ENCODE data around the gene LMOD3.
A peak's percentile ranks its signal among the peaks of the same experiment; 100 is the strongest.

The LMOD3 gene

DNA sequence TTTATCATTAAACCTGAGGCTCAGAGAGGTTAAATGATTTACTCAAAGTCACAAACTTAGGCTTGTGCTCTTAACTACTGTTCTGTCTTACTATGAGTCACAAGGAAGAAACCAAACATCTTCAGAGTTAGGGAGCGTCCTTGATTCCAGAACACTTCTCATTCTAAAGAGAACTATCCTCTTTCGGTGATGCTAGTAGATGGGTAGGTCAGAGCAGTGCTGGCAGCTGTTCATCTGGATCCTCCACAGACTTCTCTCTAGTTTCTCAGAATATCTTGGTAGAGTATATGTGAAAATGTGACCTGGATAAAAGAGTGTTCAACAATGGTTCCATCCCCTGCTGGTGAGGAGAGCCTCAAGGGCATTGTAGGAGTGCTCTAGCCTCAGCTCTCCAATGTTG is 34.3 kb downstream of the LMOD3 start:
- DNase-seq = no peak

DNA sequence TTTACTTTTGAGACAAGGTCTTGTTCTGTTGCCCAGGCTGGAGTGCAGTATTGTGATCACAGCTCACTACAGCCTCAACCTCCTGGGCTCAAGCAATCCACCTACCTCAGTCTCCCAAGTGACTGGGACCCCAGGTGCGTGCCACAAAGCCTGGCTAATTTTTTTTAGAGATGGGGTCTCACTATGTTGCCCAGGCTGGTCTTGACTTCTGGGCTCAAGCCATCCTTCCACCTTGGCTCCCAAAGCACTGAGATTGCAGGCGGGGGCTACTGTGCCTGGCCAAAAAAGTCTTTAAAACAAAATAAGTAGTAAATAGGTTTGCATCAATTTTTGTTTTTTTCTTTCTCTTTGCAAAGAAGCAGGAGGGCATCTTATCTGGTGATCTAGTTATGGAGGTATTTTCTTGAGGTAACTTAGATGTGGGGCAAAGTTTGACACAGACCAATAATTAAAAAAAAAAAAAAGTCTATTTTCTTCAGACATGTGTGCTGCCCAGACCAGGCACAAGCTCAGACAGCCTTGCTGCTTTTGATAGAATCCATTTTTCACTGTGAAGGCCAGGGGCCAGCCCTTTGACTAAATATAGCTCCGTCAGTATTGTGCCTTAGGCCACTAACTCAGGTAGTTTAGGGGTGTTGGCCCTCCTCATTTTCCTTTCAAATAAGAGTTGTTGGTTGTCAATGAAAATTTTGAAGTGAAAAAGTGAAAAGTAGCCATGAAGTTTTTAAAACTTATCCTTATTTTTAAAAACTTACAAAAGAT is 35.2 kb downstream of the LMOD3 start:
- DNase-seq = no peak

GRCh38 chr3:69085833-69086722 is 36.3 kb downstream of the LMOD3 start:
- DNase-seq = peak; percentile 72

DNA sequence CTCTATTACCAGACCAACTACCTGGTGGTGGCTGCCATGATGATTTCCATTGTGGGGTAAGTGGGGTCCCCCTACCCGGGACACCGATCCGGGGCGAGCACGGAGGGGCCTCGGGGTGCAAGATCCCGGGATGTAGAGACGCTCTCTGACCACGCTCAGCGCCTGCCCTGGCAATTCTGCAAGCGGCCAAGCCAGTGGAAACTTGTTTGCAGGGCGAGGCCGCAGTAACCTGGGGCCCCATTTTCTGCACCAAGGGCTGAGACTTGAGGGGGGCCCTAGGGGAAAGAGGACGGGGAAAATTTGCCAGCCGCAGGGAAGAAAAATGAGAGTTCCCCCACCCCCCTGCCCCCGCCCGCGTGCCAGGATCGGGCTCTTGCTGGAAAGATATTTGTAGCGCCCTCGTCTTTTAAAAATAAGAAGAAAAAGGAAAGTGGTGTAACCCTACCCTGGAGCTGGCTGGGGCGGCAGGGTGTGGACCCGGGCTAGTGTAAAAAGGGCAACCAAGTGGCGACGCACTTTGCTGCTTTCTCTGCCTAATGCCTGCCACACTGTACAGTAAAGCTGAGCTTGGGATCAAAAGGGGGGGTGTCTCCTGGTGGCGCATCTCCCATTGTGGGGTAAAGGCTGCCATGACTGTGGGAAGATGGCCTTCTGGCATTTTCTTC is 37.1 kb downstream of the LMOD3 start:
- DNase-seq = no peak

- DNase-seq = peak; percentile 87
These were observed 37.8 kb downstream of the LMOD3 start, which contains the start of gene ARL6IP5 for GRCh38 chr3:69084326-69085167. TSS of gene ARL6IP5 (plus strand) at chr3:69084937. CDS start at chr3:69085048, 111 bp downstream.

DNA sequence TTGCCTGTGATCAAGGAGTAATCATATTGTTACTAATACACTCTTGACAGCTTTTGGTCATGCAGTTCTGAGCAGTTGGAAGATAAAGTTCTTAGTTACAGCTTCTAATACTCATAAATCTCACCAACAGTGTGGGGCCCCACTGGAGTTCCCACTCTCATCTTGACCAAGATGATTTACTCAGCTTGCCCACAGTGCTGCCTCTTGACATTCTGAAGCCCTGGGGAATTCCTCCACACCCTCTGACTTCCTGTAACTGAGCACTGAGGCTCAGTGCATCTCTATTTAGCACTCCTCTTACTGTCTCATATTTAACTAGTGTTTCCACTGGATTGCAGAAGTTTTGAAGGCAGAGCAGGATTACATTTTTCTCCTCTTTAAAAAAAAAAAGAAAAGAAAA is 39.6 kb downstream of the LMOD3 start:
- peak; percentile 50 for DNase-seq

- DNase-seq = no peak
These were observed 40.0 kb downstream of the LMOD3 start for GRCh38 chr3:69082361-69082760.

DNA sequence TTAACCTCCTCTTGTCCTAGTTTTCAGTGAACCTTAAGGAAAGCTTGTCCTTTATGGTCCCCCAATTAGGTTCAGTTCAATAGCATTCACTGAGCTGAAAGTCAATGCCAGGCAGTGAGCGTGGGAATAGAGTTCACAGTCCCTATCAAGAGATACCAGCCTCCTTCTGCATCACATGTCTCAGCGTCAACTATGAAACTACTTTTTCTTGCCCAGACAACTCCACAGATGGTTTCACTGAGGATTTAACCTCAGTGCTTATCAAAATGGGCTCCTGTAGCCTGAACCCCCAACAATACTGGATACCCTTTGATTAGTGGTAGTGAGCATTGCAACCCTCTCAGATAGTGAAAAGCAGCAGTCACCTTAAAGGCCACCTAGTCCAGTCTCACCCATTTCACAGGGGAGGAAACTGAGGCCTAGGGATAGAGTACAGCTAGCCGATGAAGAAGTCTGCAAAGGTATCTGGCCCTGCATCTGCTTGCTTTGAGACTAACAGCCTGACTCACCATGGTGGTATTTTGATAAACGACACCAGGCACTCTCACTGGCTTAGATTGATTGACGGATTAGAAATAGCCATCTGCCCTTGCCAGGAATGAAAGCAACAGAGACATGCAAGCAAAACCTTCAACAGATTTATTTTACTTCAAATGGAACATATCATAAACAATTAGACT is 40.7 kb downstream of the LMOD3 start:
- DNase-seq = no peak

DNA sequence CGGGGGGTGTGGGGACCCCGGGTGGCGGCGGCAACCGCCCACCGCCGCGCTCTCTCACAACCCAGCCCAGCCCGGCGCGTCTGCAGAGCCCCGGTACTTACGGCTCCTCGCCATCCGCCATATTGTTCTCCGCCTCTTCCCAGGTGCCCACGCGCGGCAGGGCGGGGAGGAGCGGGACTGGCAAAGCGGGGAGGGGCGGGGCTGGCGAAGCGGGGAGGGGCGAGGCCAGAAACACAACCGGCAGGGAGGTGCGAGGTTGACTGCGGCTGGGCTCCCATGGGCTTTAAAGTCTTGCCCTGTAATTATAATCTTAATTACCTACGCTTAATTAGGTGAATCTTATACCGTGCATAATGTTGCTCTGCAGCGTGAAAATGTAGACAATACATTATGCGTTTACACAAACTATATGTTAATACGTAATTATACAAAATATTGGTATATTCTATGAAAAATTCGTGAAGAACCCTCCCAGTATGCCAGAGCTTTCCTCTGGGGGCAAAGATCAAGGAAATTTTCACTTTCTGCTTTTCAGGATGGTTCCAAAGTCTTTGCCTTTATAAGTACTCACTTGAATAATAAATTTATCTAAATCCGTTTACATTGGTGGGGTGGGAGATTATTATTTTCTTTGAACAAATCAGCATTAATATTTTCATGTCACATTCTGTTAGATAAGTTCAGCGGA is 42.0 kb downstream of the LMOD3 start, which contains the start of gene UBA3:
Gene UBA3, minus strand, starts transcription at position 133 of the 688 bp plus-strand sequence. Its CDS starts 12 bp downstream, at position 121.
- peak; percentile 88 for DNase-seq

GRCh38 chr3:69079269-69080159 is 42.9 kb downstream of the LMOD3 start:
- DNase-seq = no peak

DNA sequence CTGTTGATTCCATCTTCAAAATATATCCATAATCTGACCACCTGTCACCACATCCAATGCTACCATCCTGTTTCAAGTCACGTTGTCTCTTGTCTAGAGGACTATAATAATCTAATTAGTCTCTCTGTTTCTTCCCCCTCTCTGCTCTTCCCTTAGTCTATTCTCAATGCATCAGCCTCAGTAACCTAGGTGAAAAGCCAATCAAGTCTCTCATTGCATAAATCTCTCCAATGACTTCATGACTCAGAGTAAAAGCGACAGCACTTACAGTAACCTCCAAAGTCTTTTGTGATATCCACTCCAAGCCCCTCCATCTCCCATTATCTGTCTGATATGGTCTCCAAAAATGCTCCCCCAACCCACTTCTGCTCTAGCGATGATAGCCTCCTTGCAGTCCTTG is 49.5 kb downstream of the LMOD3 start:
- no peak for DNase-seq

DNA sequence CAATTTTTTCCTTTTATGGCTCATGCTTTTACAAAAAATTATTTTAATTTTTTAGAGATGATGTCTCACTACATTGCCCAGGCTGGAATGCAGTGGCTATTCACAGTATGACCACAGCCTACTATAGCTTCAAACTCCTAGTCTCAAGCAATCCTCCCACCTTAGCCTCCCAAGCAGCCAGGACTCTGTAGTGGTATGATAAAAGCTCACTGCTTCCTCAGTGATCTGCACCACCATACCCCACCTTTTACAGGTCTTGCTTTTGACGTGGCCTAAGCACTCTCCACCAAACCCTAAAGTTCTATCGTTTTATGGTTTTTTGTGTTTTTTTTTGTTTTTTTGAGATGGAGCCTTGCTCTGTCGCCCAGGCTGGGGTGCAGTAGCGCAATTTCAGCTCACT is 56.3 kb downstream of the LMOD3 start:
- no peak for DNase-seq

DNA sequence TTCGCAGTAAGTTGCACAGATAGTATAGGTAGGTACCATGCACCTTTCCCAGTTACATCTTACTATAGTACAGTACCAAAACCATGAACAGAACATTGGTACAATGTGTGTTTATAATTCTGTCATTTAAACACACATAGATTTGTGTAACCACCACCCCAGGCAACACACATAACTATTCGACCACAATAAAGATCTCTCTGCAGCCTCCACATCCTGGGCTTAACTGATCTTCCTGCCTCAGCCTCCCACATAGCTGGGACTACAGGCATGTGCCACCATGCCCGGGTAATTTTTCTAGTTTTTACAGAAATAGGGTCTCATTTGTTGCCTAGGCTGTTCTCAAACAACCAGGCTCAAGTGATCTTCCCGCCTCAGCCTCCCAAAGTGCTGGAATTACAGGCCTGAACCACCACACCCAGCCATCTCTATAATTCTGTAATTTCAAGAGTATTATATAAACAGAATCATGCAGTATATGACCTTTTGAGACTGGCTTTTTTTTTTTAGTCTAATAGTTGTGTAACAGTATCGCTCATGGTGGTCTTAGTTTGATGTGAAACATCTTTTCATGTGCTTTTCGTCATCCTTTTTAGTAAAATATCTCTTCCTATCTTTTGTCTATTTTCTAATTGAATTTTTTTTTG is 57.0 kb downstream of the LMOD3 start:
- no peak for DNase-seq

GRCh38 chr3:69063636-69064035 is 58.8 kb downstream of the LMOD3 start:
- DNase-seq = no peak

DNA sequence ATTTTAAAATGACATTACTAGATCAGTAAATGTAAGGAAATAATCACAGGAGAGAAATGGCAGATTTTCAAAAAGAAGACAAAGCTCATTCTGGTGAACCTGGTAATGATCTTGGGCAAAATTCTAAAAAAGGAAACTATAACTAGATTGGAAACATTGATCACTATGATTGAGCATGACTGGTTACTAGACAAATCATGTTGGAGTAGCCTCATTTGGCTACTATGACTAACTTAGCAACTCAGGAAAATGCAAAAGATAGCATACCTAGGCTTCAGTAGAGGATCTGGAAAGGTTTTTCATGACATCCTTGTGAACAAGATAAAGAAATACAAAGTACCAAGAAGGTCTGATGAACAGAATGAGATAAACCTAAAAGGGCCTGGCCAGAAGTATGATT is 62.7 kb downstream of the LMOD3 start:
- DNase-seq = no peak

GRCh38 chr3:69058947-69059224 is 63.5 kb downstream of the LMOD3 start:
- no peak for DNase-seq

DNA sequence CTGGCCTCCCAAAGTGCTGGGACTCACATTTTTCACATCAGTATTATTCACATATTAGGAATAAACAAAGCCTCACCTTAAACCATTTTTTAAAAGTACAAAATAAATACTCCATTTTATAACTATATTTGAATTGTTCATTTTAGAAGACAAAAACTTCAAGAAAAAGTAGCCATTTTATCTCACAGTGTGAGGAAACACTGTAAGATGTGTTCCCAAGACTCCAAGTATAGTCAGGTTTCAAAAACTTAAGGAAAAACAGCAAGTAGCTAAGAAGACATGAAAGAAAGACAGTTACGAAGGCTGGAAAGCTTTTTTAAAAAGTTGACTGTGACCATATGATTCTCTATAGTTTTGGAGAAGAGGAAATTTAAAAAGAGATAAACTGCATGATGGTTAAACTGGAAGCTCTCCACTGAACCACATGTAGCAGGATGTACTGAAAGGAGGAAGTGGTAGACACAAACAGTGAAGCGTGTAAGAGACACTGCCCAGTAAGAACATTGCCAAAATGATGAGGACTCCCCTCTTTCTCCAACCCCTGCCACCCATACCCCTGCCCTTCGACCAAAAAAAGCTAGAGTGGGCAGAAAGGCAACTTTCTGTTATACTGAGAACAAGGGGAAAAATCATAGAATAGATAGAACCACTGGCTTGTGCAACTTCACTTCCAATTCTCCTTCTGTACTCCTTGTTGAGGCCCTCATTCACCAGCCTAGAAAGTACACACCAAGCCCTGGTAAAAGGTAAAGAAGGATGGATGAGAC is 64.0 kb downstream of the LMOD3 start:
- no peak for DNase-seq
